MM.1S (cell line): ENCODE measurements around the gene SEMA6C.
"Not testable (repeated sequence)": the region's sequence is repeated elsewhere in the genome, so short reads cannot be mapped to it uniquely, and the experiment has no call there.

Source experiments
- DNase-seq: peaks from one replicate; pipeline ENCODE4 v3.0.0-alpha.2; 2015
- H2AFZ ChIP-seq: fragments of 300-600 bp; sonication (generic); 2 replicates; pipeline ENCODE4 v1.6.0; 2016; ENCODE audit warnings: antibody characterized with exemption, low read length
- H3F3A ChIP-seq: fragments of 300-600 bp; sonication (generic); 2 replicates; pipeline ENCODE4 v1.6.1; 2016; ENCODE audit warnings: mild to moderate bottlenecking, antibody characterized with exemption, low read length, moderate library complexity, mixed read lengths; ENCODE audit not compliant: insufficient read depth
- H3K27ac ChIP-seq: fragments of 300-600 bp; sonication (generic); 2 replicates; pipeline ENCODE4 v1.5.1; 2016; ENCODE audit warnings: mild to moderate bottlenecking, low read length
- H3K27me3 ChIP-seq: fragments of 300-600 bp; sonication (generic); replicated peaks from 2 replicates; pipeline ENCODE4 v1.6.0; 2016; ENCODE audit warnings: low read length; ENCODE audit not compliant: insufficient read depth
- H3K36me3 ChIP-seq: fragments of 300-600 bp; sonication (generic); replicated peaks from 2 replicates; pipeline ENCODE4 v1.6.1; 2016; ENCODE audit warnings: mild to moderate bottlenecking, low read length, mixed read lengths; ENCODE audit not compliant: insufficient read depth
- H3K4me1 ChIP-seq: fragments of 300-600 bp; sonication (generic); 2 replicates; pipeline ENCODE4 v1.6.1; 2016; ENCODE audit warnings: low read length, mixed read lengths
- H3K4me2 ChIP-seq: fragments of 300-600 bp; sonication (generic); 2 replicates; pipeline ENCODE4 v1.6.0; 2016; ENCODE audit warnings: low read depth, low read length
- H3K4me3 ChIP-seq: fragments of 300-600 bp; sonication (generic); 2 replicates; pipeline ENCODE4 v1.5.1; 2016; ENCODE audit warnings: low read length, mixed read lengths
- H3K79me2 ChIP-seq: fragments of 300-600 bp; sonication (generic); 2 replicates; pipeline ENCODE4 v1.6.1; 2016; ENCODE audit warnings: mixed run types, low read length, mixed read lengths
- H3K9ac ChIP-seq: fragments of 300-600 bp; sonication (generic); 2 replicates; pipeline ENCODE4 v1.6.1; 2016; ENCODE audit warnings: low read length, mixed read lengths
- H3K9me2 ChIP-seq: fragments of 300-600 bp; sonication (generic); replicated peaks from 2 replicates; pipeline ENCODE4 v1.6.1; 2016; ENCODE audit warnings: mild to moderate bottlenecking, low read length, mixed read lengths; ENCODE audit not compliant: insufficient read depth
- H3K9me3 ChIP-seq: fragments of 300-600 bp; sonication (generic); replicated peaks from 2 replicates; pipeline ENCODE4 v1.6.1; 2016; ENCODE audit warnings: mild to moderate bottlenecking, low read length, mixed read lengths; ENCODE audit not compliant: insufficient read depth
- H4K20me1 ChIP-seq: fragments of 300-600 bp; sonication (generic); 2 replicates; pipeline ENCODE4 v1.6.1; 2016; ENCODE audit warnings: mild to moderate bottlenecking, low read length, moderate library complexity, mixed read lengths; ENCODE audit not compliant: insufficient read depth
- EZH2 ChIP-seq: fragments of 300-600 bp; sonication (generic); optimal IDR thresholded peaks from 2 replicates; pipeline ENCODE3; 2017; ENCODE audit warnings: low read depth, mild to moderate bottlenecking, antibody characterized with exemption, low read length, mixed read lengths
- EZH2phosphoT487 ChIP-seq: fragments of 300-600 bp; sonication (generic); IDR thresholded peaks from 2 replicates; pipeline ENCODE4 v1.6.1; 2018; ENCODE audit warnings: antibody characterized with exemption, low read length
- TF ChIP-seq, protein P1 (sequence below): fragments of 300-600 bp; sonication (generic); IDR thresholded peaks from 2 replicates; pipeline ENCODE4 v1.5.1; 2016; ENCODE audit warnings: antibody characterized with exemption, low read length, mixed read lengths

SEMA6C gene

DNA sequence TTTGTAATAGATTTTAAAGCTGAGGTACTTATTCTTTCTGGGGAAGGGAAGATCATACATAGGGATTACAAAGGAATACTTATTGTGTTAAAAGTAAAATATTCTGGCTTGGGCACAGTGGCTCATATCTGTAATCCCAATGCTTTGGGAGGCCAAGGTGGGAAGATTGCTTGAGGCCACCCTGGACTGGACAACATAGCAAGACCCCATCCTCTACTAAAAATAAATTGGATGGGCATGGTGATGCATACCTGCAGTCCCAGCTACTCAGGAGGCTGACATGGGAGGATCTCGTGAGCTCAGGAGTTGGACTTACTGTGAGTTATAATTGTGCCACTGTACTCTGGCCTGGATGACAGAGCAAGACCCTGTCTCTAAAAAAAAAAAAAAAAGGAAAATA lies 48.3 kb downstream of the SEMA6C start:
- Histone ChIP-seq H3K9me3 (no peaks in the 10 kb centered on the region), H3K27ac (no peak overlapping the region), H3K79me2 (no peaks in the 10 kb centered on the region), H3K4me3 (no peak overlapping the region), H3K9ac (no peak overlapping the region), H4K20me1 (no peaks in the 10 kb centered on the region), H3K9me2 (no peaks in the 10 kb centered on the region), H2AFZ (no peak overlapping the region), H3K36me3 (no peaks in the 10 kb centered on the region), H3K27me3 (no peaks in the 10 kb centered on the region), H3K4me2 (no peak overlapping the region), H3K4me1 (no peaks in the 10 kb centered on the region), H3F3A (no peaks in the 10 kb centered on the region)
- no peak for TF ChIP-seq EZH2
- TF ChIP-seq, protein P1, sequence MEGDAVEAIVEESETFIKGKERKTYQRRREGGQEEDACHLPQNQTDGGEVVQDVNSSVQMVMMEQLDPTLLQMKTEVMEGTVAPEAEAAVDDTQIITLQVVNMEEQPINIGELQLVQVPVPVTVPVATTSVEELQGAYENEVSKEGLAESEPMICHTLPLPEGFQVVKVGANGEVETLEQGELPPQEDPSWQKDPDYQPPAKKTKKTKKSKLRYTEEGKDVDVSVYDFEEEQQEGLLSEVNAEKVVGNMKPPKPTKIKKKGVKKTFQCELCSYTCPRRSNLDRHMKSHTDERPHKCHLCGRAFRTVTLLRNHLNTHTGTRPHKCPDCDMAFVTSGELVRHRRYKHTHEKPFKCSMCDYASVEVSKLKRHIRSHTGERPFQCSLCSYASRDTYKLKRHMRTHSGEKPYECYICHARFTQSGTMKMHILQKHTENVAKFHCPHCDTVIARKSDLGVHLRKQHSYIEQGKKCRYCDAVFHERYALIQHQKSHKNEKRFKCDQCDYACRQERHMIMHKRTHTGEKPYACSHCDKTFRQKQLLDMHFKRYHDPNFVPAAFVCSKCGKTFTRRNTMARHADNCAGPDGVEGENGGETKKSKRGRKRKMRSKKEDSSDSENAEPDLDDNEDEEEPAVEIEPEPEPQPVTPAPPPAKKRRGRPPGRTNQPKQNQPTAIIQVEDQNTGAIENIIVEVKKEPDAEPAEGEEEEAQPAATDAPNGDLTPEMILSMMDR: no peak
- no peak for TF ChIP-seq EZH2phosphoT487
- no peak for DNase-seq

DNA sequence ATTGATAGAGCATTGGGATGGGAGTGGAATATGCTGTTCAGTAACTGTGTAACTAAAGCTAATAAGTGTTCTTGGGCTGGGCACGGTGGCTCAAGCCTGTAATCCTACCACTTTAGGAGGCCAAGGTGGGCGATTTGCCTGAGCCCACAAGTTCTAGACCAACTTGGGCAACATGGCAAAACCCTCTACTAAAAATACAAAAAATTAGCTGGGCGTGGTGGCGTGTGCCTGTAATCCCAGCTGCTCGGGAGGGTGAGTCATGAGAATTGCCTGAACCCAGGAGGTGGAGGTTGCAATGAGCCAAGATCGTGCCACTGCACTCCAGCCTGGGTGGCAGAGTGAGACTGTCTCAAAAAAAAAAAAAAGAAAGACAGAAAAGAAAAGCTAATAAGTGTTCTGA lies 49.0 kb downstream of the SEMA6C start:
- not testable (repeated sequence) for H3K4me2 ChIP-seq, H3K27me3 ChIP-seq, H3K27ac ChIP-seq, H3K36me3 ChIP-seq, H2AFZ ChIP-seq, H3K9ac ChIP-seq, H3K4me1 ChIP-seq, H4K20me1 ChIP-seq, H3K9me3 ChIP-seq, H3K9me2 ChIP-seq, H3F3A ChIP-seq, H3K79me2 ChIP-seq, H3K4me3 ChIP-seq, DNase-seq

DNA sequence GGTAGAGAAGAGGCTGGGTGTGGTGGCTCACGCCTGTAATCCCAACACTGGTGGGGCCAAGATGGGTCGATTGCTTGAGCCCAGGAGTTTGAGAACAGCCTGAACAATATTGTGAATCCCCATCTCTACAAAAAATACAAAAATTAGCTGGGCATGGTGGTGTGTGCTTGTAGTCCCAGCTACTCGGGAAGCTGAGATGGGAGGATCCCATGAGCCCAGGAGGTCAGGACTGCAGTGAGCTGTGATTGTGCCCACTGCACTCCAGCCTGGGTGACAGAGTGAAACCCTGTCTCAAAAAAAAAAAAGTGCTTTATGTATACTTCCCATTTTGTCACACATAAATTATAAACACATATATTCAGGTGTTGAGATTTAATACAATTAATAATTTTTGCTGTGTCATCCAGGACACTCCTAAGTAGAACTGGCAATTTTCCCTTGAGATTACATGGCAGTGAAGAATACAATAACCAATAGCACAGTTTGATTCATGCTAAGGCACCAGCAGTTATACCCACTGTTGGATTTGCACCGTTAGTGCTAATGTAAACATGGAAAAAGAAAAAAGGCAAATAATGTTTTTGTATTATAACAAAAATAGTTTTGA lies 60.4 kb downstream of the SEMA6C start:
- Histone ChIP-seq H3K9me3 (no peaks in the 10 kb centered on the region), H3K9ac (no peak overlapping the region), H4K20me1 (no peaks in the 10 kb centered on the region), H3K36me3 (no peaks in the 10 kb centered on the region), H3K4me1 (no peaks in the 10 kb centered on the region), H3F3A (no peaks in the 10 kb centered on the region), H3K27ac (no peak overlapping the region), H3K4me3 (no peak overlapping the region), H3K79me2 (no peaks in the 10 kb centered on the region), H3K27me3 (no peaks in the 10 kb centered on the region), H3K9me2 (no peaks in the 10 kb centered on the region), H3K4me2 (no peak overlapping the region), H2AFZ (no peak overlapping the region)
- DNase-seq: no peak
- no peak for TF ChIP-seq EZH2
- TF ChIP-seq, protein P1: no peak
- TF ChIP-seq EZH2phosphoT487: no peak
